Psoas muscle (tissue), 8 donors: ENCODE results near the gene WDR5. TPM values are rescaled to one million over a fixed set of nuclear protein-coding genes. Genes with fewer than 3 reads are reported as not detected.

Experiments
- ATAC-seq, 4 donors: fragments of 200-7000 bp; cut with Tn5 transposase; one replicate each; pipeline ENCODE4 v1.9.1; 2020; ENCODE audit warnings: moderate library complexity in 3 of 4, mild to moderate bottlenecking in 2 of 4
- DNase-seq, 2 donors: peaks; one replicate each; pipeline ENCODE4 v3.0.0-alpha.2; 2020
- H3K27ac ChIP-seq: fragments of 200-600 bp; one replicate; pipeline ENCODE4 v1.8.0; 2022
- H3K27me3 ChIP-seq, 3 donors: fragments of 200-600 bp in 1 of 3; one replicate each; pipeline versions ENCODE4 v1.6.1 to v1.8.0; 2013 to 2022; ENCODE audit warnings: low read length in 2 of 3, mild to moderate bottlenecking in 2 of 3, moderate library complexity in 1 of 3; ENCODE audit not compliant: insufficient read depth in 3 of 3
- H3K36me3 ChIP-seq, 2 donors: fragments of 200-600 bp in 1 of 2; one replicate each; pipeline versions ENCODE4 v1.6.1 to v1.8.0; 2013 to 2022; ENCODE audit warnings: low read depth in 1 of 2, mild to moderate bottlenecking in 1 of 2, moderate library complexity in 1 of 2; ENCODE audit not compliant: insufficient read depth in 1 of 2
- H3K4me1 ChIP-seq: fragments of 200-600 bp; one replicate; pipeline ENCODE4 v1.8.0; 2022
- H3K4me3 ChIP-seq: fragments of 200-600 bp; one replicate; pipeline ENCODE4 v1.8.0; 2022; ENCODE audit warnings: mild to moderate bottlenecking
- H3K9me3 ChIP-seq: fragments of 200-600 bp; one replicate; pipeline ENCODE4 v1.8.0; 2022
- WGBS, 3 donors: extraction: QIAGEN DNeasy Blood & Tissue Kit; methylation state at CpG; one replicate each; pipeline versions ENCODE4 v1.1.6 to v1.1.7; 2013; 5-methylcytosine and 5-hydroxymethylcytosine counted together
- intact Hi-C, 2 donors: fragments of 100-400 bp; cut with DNase I; formaldehyde crosslinking; loops; one replicate each; pipeline versions ENCODE4 v1.11.0 to v1.14.2; 2022
- polyA plus RNA-seq, 3 donors: library from polyadenylated mRNA; stranded (reverse); fragments of 200-250 nt; gene quantifications; one replicate each; pipeline ENCODE4 v1.2.3, GENCODE V29; 2013
- total RNA-seq, 4 donors: library from RNA; stranded (reverse); fragmentation: NEBNext Ultra II Directional in 2 of 4; extraction: Animal tissue kit (Norgen Biotek cat#: 25700) in 2 of 4; gene quantifications; one replicate each; pipeline versions ENCODE4 v1.2.1 to v1.2.4, GENCODE V29; 2021 to 2023
- TF ChIP-seq, protein P1 (sequence below): fragments of 200-600 bp; IDR thresholded peaks from one replicate; pipeline ENCODE4 v1.8.0; 2022; ENCODE audit warnings: antibody characterized with exemption
- donor health status: healthy with polysubstance abuse.
- donor health status: DM: no; HTN: no; CAD: no; lungs with moderate emphysema.
- donor health status: Bipolar disorder and iron deficiency.
- donor health status: healthy.
- donor health status: DM: yes; HTN: yes; CAD: no.
- donor health status: DM: no; HTN: no; CAD: no.
- donor health status: DM: no; HTN: no; CAD: no.
- donor health status: DM: yes; HTN: yes; CAD: no.

Gene WDR5
- total and polyA plus RNA-seq, 7 donors, result 21.4 to 52.0 (median 30.1) TPM

DNA sequence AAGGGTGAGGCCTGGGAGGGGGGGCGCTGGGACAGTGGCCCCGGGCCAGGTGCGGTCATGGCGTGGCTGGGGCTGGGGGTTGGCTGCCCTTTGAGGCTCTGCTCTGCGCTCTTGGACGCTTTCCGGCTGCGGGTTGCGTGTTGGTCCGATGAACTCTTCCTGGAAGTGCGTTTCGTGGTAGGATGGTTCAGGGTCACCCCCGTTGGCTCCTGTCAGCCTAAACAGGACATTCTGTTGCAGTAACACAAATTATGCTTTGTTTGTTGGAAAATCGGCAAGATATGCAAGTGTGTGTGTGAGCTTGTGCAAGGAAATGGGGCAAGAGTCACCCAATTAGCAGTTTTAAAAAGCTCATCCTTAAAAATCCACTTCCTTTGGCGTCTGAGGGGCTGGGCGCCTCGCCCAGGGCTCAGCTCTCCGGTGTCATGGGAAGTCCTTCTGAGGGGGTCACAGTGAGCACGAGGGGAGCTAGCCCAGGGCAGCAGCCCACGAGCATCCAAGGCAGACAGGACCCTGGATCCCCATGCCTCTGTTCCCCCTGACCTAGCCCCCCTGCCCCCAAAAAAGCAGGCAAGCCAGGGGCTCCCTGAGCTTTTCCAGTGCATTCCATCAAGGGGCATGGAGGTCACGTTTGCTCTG is 50.7 kb downstream of the WDR5 start:
- DNase-seq, result peak; percentile 36 to 56
- ATAC-seq, result no peak
- intact Hi-C loops, result no loop called here
- Histone ChIP-seq H3K27ac (no peak overlapping the region), H3K27me3 (no peaks in the 10 kb centered on the region), H3K4me3 (no peak overlapping the region), H3K4me1 (peaks cover 25% of the 10 kb centered on the region), H3K9me3 (no peaks in the 10 kb centered on the region), H3K36me3 (no peaks in the 10 kb centered on the region)
- TF ChIP-seq, protein P1, sequence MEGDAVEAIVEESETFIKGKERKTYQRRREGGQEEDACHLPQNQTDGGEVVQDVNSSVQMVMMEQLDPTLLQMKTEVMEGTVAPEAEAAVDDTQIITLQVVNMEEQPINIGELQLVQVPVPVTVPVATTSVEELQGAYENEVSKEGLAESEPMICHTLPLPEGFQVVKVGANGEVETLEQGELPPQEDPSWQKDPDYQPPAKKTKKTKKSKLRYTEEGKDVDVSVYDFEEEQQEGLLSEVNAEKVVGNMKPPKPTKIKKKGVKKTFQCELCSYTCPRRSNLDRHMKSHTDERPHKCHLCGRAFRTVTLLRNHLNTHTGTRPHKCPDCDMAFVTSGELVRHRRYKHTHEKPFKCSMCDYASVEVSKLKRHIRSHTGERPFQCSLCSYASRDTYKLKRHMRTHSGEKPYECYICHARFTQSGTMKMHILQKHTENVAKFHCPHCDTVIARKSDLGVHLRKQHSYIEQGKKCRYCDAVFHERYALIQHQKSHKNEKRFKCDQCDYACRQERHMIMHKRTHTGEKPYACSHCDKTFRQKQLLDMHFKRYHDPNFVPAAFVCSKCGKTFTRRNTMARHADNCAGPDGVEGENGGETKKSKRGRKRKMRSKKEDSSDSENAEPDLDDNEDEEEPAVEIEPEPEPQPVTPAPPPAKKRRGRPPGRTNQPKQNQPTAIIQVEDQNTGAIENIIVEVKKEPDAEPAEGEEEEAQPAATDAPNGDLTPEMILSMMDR, result no peak
- WGBS, 3 donors, result 36 to 58% (median 41%) methylated on average over 21 of the region's 21 CpGs

DNA sequence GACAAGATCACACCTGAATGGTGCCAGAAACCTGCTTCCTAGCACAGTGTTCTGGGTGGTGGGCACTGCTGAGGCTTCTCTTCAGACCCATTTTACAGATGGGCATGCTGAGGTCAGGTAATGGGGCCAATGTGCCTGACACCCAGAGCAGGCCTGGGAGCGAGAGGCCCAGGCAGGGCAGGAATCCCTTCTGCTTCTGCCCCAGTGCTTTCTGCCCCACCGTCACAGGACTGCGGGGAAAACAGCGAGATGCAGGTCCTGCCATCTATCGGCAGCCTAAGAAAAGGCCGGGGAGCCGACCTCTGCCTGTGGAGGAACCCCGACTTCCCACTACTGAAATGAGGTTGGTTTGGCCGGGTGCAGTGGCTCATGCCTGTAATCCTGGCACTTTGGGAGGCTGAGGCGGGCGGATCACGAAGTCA is 51.2 kb downstream of the WDR5 start:
- DNase-seq (peak in 1 of 2 donors; percentile 9), ATAC-seq (no peak)
- Histone ChIP-seq H3K4me1 (peaks cover 25% of the 10 kb centered on the region), H3K36me3 (no peaks in the 10 kb centered on the region), H3K27me3 (no peaks in the 10 kb centered on the region), H3K27ac (no peak overlapping the region), H3K9me3 (no peaks in the 10 kb centered on the region), H3K4me3 (no peak overlapping the region)
- TF ChIP-seq, protein P1, result no peak
- 92 to 95% (median 93%) methylated on average over 12 of the region's 12 CpGs for WGBS, 3 donors
- intact Hi-C loops, result no loop called here

DNA sequence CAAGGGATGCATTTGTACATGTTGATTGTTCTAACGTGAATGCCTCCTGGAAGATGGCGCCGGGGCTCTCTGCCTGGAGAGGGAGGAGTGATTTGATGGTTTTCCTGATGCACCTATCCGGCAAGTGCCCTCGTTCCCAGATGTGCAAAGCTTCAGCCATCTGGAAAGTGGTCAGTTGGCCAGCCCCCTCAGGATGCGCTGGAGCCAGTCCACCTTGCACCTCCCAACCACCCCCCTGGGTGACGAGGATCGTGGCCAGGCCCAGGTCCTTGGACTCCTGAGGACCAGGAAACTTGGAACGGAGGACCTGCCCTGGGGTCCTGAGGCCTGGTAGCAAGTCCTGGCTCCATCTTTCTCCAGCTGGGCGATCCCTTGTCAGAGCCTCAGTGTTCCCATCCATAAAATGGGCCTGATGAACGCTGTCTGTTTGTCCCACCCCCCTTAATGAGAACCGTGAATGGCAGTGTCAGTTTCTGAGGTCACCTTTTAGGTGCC is 52.1 kb downstream of the WDR5 start:
- WGBS, 3 donors, result 70 to 79% (median 77%) methylated on average over 12 of the region's 12 CpGs
- ATAC-seq, result no peak
- no peaks in the 10 kb centered on the region for H3K27me3 ChIP-seq
- no peaks in the 10 kb centered on the region for H3K36me3 ChIP-seq
- no peaks in the 10 kb centered on the region for H3K9me3 ChIP-seq
- H3K4me1 ChIP-seq, result peaks cover 25% of the 10 kb centered on the region
- intact Hi-C loops, result no loop called here
- peak in 1 of 2 donors; percentile 3 for DNase-seq
- TF ChIP-seq, protein P1, result no peak
- H3K27ac ChIP-seq, result no peak overlapping the region
- no peak overlapping the region for H3K4me3 ChIP-seq

DNA sequence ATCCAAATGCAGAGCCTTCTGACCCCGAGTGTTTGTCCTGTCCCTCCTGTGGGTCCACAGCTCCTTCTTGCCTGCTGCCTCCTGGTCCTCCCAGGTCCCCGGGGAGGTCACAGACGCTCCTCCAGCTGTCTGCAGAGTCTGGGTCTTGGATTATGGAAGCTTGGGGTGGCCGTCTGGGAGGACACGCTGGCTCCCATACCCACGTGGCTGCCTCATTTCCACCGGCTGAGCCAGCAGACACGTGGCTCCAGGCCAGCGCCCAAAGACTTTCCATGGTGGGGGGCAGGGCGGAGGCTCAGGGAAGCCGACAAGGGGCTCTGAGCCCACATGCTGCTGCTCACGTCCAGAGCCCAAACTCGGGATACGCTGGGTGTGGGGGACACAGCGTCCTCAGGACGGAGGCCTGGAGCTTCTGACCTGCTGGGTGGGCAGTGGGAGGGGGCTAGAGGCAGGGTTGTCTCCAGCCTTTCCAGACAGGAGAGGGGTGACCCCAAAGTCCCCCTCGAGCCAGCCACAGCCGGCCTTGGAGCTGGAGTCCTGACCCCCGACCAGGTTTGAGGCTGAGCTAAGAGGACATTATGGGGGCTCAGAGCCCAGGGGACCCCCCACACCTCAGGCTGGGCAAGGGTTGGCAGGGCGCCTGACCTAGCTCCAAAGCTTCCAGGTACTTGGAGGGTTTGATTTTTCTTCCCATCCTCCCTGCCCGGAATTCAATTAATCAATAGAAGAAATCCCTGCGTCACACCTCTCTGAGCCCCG is 52.7 kb downstream of the WDR5 start:
- 36 to 42% (median 37%) methylated on average over 22 to 23 of the region's 23 CpGs for WGBS, 3 donors
- TF ChIP-seq, protein P1, result no peak
- H3K4me1 ChIP-seq, result peaks cover 25% of the 10 kb centered on the region
- no peak overlapping the region for H3K27ac ChIP-seq
- no peaks in the 10 kb centered on the region for H3K9me3 ChIP-seq
- H3K4me3 ChIP-seq, result no peak overlapping the region
- peak in 2 of 4 donors; percentile 30 to 47 for ATAC-seq
- peak; percentile 33 to 64 for DNase-seq
- H3K36me3 ChIP-seq, result no peaks in the 10 kb centered on the region
- no peaks in the 10 kb centered on the region for H3K27me3 ChIP-seq
- intact Hi-C loops, result no loop called here
